Anterior cingulate cortex (tissue), 58 donors: Measurements from ENCODE around the gene NRF1.

Source experiments
- DNase-seq, 58 donors: peaks; one replicate each; lab custom pipeline; 2025; lab: John Stamatoyannopoulos, UW

The NRF1 gene

DNA sequence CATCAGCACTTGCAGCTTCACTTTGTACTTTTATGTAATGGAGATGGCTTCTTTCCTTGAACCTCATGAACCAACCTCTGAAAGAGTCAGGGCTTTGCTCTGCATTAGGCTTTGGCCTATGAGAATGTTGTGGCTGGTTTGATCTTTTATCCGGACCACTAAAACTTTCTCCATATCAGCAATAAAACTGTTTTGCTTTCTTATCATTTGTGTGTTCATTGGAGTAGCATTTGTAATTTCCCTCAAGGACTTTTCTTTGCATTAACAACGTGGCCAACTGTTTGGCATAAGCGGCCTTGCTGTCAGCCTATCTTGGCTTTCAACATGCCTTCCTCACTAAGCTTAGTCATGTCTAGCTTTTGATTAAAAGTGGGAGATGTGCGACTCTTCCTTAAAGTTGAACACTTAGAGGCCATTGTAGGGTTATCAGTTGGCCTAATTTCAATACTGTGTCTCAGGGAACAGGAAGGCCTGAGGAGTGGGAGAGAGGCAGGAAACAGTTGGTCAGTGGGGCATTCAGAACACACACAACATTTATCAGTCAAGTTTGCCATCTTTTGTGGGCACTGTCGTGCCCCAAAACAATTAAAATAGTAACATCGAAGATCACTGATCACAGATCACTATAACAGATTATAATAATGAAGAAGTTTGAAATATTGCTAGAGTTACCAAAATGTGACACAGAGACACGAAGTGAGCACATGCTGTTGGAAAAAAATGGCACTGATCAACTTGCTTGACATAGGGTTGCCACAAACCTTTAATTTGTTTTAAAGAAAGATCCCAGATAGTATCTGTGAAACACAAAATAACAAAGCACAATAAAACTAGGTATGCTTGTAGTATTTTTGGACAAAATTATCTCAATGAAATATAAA is 64.7 kb downstream of the NRF1 start:
- DNase-seq: no peak

- DNase-seq: no peak
These were observed 66.3 kb downstream of the NRF1 start for GRCh38 chr7:129677796-129678195.

- DNase-seq: no peak
These were observed 67.1 kb downstream of the NRF1 start for GRCh38 chr7:129678606-129679005.

DNA sequence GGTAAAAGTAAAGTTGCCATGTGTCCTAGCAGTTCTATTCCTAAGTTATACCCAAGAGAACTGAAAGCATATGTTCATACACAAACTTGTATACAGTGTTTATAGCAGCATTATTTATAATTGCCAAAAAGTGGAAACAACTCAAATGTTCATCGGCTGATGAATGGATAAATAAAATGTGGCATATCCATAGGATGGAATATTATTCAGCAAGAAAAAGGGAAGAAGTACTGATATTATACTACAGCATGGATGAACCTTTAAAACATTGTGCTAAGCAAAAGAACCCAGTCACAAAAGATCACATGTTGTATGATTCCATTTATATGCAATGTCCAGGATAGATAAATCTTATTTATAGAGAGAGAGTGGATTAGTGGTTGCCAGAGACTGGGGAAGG is 68.9 kb downstream of the NRF1 start:
- DNase-seq: no peak

GRCh38 chr7:129684777-129685176 is 73.3 kb downstream of the NRF1 start:
- peak in 1 of 58 donors; percentile 19 for DNase-seq

- no peak for DNase-seq
These were observed 74.5 kb downstream of the NRF1 start for GRCh38 chr7:129686063-129686462.

- DNase-seq: no peak
These were observed 77.1 kb downstream of the NRF1 start for GRCh38 chr7:129688503-129689222.

- no peak for DNase-seq
These were observed 78.6 kb downstream of the NRF1 start for GRCh38 chr7:129689995-129690581.

GRCh38 chr7:129690701-129691100 is 79.2 kb downstream of the NRF1 start:
- DNase-seq: no peak

DNA sequence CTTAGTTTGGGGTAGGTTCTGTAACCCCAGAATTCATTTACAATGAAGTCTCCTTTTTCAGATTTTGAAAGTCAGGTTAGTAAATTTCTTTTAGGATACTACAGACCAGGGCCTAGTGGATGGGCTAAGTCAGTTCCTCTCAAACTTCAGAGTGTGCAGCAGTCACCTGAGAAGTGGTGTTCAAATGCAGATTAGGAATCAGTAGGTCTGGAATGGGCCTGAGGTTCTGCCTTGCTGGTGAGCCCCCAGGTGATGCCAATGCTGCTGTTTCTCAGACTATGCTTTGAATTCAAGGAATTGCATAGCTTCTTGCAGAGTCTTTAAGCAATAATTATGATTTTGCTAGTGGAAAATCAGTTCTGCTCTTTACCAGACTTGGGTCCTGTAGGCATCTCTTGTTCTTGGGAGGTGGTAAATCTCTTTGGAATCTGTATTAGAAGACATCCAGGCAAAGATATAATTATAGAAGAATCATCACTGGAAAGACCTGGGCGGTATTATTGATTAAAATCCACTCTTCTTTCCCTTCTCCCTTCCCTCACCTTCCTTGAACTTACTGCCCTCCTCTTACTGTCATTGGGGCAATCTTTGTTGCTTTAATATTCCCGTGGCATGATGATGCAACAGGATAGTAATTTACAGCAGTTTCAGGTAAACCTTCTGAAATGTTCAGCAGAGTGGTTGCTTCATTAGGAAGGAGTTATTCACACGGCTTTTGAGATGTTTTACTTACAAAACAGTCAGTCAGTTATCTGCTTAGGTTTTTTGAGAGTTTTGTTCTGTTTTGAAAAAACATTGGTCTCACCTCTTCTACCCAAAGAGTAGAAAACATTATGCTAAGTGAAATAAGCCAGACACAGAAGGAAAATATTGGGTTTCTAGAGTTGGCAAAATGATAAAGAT is 87.2 kb downstream of the NRF1 start:
- no peak for DNase-seq

DNA sequence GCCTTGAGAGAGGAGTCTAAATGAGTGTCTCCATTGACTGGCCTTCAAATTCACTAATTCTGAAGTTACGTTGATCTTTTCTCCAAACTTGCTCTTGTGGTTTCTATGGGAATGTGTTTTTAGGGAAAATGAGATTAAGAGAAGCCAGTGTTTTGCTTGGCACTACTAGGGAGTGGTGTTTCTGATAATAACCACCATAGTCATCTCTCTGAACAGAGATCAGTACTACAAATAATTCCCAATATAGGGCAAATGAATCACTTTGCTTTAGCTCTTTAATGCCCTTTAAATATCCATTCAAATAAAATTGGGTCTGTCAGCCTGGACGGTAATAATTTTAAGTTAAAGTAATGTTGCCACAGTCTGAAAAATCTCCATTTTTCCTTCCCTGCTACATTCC is 90.8 kb downstream of the NRF1 start:
- no peak for DNase-seq

- no peak for DNase-seq
These were observed 91.3 kb downstream of the NRF1 start for GRCh38 chr7:129702761-129703338.

DNA sequence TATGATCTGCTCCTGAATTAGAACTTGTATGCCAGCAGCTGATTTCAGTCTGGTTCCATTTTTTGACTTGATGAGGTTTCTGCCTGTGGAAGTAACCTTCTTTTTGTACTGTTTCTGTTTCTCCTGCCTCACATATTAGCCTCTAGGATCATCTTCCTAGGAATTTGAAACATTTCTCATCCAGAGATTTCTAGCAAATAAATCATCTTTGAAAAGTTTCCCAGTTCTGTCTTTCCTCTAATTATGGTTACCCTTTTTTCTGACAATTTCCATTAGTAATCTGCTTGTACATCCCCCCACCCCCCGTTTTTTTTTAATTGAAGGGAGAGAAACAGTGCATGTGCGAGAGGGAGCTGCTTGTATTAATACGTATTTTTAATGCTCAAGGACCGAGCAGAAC is 92.2 kb downstream of the NRF1 start:
- no peak for DNase-seq

- DNase-seq: no peak
These were observed 96.5 kb downstream of the NRF1 start for GRCh38 chr7:129707910-129708499.

DNA sequence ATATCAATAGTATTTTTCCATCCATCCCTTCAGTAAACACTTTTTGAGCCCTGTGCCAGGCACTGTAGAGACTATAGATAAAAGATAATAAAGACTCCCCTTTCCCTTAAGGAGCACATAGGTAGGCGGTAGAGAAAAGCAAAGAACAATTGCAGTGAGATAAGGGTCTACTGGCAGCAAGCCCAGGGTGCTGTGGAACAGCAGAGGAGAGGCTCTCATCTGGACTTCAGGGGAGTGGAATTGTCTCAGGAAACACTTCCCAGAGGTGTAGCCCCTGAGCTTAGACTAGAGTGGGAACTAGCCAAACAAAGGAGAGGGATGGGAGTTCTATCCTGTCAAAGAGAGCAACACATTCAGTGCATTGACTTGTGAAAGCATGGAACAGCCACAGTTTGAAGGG is 102.0 kb downstream of the NRF1 start:
- no peak for DNase-seq

DNA sequence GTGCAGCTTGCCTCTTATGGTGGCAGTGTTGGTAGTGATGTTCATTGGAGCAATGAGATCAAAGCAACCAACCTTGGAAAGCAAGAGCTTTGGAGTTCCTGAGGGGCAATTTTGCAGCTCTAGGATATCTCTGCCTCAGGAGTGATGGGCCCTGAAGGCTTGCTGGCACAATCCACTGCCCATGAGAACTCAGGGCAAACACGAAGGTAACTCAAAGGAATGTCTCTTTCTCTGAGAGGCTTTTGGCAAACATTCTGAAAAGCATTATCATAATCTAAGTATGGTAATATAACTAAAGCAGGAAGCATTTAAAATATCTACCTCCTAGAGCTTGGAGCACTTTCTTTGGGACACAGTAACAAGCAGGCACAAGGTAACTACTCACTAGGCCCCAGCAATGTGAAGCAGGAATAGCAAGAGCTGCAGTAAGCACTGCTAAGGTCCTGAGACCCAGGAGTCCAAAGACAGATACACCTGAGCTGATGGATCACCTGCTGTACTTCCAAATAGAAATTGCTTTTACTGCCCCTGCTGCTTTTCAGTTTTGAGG is 103.1 kb downstream of the NRF1 start:
- no peak for DNase-seq

DNA sequence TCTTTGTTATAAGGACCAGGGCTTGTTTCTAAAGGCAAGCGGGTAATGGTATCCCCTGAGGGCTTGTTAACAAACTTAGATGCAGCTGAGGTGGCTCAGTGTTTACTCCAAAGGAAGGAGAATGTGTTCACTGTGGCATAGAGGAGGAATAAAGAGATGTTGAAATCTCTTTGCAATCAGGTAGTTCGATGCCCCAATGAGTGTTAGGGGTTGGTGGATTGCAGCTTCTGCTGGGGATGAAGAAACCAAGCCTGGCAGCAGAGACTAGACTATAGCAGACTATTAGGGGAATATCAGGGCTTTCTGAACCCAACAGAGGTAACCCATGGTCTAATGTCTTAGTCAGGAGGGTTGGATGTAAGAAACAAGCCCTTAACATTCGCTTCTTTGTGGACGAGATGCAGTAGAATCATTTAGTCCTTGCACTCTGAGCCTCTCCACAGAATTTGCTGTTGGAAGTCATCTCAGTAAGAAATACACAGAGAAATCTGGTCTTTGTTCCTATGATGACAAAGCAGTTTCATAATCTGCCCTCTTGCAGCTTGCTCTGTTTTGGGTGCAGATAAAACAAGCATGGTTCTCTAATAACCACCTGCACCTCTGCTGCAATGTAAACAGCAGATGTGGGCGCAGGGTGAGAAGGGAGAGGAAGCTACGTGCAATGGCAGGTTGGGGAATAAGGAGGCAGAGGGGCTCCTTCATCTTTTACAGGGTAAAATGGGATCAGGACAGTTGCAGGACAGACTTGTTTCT is 108.6 kb downstream of the NRF1 start:
- DNase-seq: no peak

- no peak for DNase-seq
These were observed 109.5 kb downstream of the NRF1 start for GRCh38 chr7:129721068-129721467.

DNA sequence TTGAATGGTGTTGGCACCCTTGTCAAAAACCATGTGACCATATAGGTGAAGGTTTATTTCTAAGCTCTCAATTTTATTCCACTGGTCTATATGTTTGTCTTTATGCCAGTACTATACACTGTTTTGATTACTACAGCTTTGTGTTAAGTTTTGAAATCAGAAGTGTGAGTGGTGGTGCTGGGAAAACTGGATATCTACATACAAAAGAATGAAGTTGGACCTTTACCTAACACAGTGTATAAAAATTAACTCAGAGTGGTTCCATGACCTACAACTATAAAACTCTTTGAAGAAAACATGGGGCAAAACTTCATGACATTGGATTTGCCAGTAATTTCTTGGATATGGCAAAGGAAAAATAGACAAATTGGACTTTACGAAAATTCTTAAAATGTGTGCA is 112.2 kb downstream of the NRF1 start:
- DNase-seq: no peak
